HG02798 (cell line): ENCODE results near the gene TOMM6.

Experiments used
- ATAC-seq: cut with Tn5 transposase; IDR thresholded peaks from one replicate; pipeline ENCODE4 v1.9.1; 2021; ENCODE audit warnings: mild to moderate bottlenecking; ENCODE audit not compliant: unreplicated experiment, poor library complexity

TOMM6 gene

DNA sequence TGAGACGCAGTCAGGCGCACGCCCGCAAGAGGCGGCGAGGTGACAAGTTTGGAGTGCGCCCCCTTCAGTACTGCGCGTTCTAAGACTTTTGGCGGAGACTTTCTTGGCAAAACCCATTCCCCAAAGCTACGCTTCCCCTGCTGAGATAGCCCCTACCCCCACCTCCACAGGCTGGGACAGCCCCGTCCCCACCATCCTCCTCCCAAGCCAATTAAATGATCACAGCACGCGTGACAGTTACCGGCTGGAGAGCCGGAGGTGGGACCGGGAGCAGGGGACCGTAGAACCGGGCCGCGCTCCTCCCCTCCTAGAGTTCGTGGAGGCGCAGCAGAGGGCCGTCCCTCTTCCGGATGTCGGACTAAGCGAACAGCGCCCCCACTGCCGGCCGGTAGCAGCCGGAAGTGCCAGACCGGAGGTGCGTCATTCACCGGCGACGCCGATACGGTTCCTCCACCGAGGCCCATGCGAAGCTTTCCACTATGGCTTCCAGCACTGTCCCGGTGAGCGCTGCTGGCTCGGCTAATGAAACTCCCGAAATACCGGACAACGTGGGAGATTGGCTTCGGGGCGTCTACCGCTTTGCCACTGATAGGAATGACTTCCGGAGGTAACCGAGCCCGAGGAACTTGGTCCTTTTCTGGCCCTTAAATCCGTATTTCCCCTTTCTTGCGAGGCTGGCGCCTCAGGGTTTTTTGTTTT lies at the start of gene TOMM6:
TOMM6 (plus strand) TSS at position 476 of the 699 bp plus-strand sequence; CDS start at position 480, 4 bp downstream.
- ATAC-seq: peak; percentile 86

DNA sequence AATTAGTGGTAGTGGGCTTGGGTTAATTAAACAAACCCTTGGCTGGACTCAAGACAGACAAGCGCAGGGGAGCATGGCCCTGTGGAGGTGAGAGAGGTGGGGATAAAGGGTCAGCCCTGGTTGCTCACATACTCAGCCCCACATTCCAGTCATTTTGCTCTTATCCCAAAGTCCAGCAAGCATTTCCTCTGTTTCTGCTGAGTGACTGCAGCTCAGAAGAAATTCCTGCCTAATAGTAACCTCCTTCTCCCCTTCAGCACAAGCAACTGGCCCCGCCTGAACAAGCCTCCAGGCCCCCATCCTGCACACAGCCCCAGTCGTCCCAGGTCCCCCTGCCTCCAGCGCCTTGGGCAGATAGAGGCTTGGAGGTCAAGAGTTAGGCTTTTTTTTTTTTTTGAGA lies 48.5 kb upstream of the TOMM6 start:
- no peak for ATAC-seq

DNA sequence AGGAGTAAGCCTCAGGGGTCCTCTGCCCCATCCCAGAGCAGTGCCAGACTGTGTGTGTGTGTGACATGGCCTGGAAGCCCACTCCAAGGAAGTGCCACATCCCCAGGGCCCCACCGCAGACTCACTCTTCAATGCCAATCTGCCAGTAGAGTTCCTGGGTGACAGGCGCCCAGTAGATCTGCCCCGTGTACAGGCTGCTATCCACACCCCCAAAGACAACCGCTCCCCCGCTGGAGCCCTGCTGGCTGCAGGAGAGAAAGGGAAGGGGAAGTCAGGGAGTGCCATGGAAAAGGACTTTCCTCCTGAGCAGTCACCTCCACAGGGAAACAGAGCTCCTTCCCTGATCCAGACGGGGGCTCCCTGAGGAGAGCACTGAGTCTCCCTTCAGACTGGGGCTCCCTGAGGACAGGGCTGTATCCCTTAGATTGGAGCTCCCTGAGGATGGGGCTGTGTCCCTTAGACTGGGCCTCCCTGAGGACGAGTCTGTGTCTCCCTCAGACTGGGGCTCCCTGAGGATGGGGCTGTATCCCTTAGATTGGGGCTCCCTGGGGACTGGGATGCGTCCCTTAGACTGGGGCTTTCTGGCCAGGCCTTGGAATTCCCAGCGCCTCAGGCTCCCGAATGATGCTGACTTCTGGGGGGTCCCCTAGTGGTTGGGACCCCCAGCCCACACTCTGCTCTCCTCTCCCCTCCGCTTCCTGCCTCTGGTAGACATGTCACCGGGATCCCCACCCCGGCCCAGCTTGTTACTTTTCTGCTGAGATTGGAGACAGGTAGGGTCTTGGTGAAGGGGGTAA lies 46.9 kb upstream of the TOMM6 start:
- no peak for ATAC-seq

DNA sequence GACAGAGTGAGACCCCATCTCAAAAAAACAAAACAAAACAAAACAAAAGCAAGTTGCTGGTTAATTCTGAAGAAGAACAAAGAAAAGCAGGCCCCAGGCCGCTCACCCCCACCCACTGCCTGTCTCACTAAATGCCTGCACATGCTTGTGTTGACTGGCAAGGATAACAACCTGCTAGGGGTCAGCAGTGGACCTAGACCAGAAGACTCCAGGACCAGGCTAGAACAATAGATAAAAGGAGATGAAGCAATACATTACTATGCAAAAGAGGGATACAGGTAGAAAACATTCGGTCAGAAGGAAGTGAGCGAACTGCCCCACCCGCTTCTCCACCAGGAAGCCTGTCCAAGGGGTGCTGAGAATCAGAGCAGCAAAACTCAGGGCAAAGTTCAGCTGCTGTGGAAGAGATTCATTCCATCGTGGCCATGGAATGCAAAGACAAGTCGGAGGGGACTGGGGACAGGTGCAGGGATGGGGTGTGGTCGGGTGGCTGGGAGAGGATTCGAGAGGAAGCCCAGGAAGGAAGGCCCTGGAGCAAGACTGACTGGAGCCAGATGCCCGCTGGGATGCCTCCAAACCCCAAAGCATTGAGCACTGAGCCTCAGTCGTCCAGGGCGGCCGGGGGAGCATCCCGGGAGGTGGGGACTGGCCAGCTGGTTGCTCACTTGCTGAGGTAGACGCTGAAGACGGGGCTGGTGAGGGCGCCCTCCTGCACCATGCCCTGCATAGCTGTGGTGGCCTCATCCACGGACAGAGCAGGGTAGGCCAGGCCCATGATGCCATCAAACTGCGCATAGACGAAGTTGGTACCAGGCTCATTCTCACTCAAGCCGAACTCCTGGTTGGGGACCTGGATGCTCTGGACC lies 45.6 kb upstream of the TOMM6 start:
- ATAC-seq: no peak

DNA sequence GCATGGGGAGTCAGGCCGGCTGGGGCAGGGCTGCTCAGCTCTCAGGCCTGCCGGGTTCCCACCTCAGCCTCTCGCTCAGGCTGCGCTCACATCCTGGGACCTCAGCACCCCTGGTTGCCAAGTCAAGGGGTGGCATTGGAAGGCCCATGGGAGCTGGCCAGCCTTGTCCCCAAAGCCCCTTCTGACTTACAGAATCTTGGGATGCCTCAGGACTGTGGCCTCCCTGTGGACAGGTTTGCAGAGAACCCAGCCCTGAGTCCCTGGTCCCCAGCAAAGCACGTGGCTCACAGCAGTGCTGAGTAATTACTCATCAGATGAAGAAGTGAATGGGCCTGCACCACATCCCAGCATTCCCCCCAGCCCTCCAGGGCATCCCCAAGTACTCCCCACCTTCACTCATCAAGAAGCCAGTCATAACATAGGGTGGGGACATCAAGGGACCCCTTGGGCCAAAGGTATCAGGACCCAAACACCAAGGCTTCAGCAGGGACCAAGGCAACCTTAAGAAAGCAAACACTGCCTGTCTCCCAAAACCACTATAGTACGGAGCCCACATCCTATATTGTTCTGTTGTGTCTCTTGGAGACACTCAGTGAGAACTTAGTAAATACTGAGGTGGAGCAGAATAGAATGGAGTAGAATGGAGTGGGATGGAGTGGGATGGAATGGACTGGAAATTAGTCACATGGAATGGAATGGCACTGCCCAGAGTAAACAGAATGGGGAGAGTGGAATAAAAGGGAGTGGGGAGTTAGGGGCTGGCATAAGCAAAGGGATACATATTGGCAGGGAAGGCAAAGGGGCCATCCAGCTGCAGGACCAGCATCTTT lies 43.9 kb upstream of the TOMM6 start:
- no peak for ATAC-seq

DNA sequence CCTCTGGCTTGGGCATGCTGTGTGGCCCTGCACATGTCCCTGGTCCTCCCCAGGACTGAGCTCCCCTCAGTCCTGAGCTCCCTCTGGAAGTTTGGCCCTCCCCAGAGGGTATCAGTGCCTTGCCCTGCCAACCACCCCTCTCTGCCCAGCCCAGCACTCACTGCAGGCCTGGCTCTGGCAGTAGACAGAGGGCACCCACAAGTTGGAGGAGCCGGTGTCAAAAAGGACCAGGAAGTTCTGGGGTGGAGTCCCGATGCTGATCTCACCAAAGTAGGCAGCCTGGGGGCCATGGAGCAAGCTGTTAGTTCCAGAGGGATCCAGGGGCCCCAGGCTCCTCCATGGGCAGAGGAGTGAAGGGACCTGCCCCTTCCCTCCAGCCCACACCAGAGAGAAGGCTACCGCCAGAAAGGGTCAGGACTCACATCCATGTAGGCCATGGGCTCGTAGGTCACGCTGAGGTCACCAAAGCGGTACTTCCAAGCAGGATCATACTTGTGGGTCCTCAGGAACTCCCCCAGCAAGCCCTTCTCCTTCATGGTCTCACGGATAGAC lies 43.2 kb upstream of the TOMM6 start:
- ATAC-seq: no peak

DNA sequence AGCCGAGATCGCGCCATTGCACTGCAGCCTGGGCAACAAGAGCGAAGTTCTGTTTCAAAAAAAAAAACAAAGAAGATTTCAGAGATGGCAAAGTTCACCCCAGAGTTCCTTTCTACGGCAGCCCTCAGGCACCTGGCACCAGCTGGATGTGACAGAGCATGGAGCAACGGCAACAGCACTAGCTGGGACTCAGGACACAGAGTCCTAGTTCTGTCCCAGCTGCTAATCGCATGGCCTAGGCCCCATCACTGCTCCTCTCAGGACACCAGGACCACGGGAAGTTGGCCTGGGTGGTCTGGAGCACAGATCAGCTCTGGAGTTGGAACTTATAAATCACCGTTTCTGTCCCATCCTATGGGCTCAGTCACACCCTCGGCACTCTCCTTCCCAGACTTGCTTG lies 41.4 kb upstream of the TOMM6 start:
- no peak for ATAC-seq

DNA sequence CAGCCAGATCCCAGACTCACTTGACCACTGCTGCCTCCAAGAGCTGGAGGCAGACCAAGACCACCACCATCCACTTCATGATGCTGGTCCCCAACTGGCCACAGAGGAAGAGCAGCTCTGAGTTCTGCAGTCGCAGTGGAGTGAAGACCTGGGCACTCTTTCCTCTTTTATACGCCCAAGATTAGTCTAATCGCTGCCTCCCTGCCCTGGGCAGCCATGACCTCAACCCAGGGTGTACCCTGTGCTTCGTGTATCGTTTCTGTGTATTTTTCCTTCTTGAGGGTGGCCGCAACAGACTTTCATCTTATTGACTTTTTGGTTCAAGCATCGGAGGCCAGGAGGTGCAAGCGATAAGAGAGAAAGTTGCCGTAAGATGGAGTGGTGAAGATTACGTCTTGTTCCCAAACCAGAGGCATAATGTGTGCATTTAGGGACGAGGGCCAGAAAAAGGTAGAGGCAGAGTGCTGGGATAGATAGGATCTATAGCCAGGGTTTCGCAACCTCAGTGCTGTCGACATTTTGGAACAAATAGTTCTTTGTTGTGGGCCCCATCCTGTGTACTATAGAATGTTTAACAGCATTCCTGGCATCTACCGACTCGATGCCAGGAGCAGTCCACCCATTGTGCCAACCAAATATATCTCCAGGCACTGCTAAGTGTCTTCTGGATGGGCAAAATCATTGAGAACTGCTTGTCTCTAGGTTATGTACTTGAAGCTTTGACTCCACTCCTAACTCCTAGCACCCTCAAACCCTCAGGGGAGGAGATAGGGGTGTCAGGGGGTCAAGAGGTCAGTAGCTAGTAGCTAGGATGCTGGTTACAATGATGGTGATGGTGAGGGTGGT lies 40.0 kb upstream of the TOMM6 start, which contains the start of gene PGC:
PGC (minus strand) TSS at position 142 of the 846 bp plus-strand sequence; CDS start at position 79, 63 bp downstream.
- ATAC-seq: no peak

DNA sequence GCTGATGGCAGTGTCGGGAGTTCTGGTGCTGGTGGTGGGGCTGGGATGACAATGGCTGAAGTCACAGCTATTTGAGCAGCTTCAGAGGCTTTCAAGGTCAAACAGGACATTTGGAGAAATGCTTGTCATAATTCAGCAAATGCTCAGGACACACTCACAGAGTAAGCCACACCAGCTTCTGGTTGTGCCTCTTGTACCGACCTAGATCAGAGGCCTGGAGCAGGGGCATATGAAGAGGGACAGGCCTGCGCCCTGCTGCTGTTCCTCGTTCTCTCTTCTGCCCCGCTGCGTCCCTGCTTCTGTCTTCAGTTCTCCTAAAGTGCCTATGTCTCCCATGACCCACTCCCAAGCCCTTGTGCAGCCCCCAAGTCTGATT lies 39.4 kb upstream of the TOMM6 start:
- ATAC-seq: no peak

DNA sequence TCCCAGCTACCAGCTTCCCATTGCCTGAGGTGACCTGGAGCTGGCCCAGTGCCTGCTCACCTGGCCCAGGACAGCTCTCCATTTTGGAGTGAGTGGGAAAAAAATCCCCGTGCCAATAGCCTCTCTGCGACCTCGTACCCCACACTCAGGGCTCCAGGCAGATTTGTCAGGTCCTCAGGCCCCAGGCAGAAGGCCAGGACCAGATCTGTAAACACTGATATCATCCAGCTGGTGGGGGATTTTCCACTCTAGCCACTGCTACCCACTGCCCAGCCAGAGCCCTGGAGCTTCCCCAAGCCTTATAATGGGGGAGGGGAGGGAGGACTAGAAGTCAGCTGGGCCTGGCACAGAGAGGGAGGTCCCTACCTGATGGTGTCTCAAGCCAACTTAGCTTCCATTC lies 39.0 kb upstream of the TOMM6 start:
- ATAC-seq: no peak

DNA sequence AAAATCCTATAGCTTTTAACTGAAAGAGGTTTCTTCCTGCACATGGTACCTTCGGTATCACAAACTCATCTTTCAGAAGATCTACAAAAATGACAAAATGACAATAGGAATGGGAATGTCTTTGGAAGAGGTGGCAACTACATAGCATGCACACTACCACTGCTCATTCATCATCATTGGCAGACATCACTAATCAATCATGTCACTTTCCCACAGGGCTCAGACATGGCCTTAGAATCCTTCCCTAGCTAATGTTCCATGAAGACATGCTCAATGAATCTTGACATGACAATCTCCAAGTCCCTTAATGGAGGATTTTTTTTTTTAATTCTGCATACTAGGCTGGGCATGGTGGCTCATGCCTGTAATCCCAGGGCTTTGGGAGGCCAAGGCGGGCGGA lies 37.1 kb upstream of the TOMM6 start:
- ATAC-seq: no peak

DNA sequence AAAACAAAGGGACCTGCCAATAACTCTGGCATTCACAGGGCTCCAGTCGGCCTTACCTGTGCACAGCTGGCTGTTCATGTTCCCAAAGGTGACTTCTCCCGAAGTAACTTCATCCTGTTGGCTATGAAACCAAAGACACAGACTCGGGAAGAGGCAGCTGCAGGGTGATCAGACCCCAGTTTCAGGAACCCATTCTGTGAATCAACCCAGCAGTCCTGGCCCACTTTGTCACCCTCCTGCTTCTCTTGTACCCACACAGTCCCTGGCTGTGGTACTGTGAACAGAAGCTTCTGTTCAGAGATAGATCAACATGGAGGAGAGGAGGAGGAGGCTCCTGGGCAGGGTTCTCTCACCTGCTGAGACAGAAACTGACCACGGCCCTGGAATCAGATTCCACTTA lies 31.6 kb upstream of the TOMM6 start:
- ATAC-seq: no peak

DNA sequence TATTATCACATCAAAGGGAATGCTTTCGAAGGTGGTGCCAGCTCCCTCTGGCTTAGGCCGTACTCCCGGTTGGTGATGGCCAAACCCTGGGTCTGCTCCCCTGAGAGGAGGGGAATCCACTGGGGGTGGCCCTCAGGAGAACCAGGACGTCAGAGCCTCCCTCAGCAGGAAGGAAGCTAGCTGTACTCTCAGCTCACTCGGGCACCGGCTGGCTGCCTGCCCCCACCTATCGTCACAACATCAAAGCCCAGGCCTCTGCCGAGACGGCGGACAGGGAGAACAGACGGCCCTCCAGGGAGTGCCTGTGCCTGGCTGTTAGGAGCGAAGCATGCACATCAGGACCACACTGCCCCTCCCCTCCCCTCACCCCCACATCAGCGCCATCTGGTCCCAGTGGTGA lies 31.1 kb upstream of the TOMM6 start:
- ATAC-seq: no peak

DNA sequence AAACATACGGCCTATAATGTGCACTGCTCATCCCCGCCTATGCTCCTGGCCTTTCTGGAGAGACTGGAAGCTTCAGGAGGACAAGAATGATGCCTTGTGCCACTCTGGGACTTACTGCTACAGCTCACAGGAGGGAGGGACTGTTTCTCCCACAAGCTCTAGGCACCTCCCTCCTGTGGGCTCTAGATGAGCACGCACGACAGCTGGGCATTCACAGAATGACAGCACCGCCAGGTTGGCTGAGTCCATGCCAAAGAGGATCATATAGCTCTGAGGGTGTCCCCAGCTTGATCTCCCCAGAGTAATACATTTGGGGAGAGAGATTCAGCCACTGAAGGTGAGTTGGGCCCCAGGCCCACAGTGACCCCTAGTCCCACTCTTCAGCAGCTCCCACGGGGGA lies 30.2 kb upstream of the TOMM6 start:
- ATAC-seq: no peak

DNA sequence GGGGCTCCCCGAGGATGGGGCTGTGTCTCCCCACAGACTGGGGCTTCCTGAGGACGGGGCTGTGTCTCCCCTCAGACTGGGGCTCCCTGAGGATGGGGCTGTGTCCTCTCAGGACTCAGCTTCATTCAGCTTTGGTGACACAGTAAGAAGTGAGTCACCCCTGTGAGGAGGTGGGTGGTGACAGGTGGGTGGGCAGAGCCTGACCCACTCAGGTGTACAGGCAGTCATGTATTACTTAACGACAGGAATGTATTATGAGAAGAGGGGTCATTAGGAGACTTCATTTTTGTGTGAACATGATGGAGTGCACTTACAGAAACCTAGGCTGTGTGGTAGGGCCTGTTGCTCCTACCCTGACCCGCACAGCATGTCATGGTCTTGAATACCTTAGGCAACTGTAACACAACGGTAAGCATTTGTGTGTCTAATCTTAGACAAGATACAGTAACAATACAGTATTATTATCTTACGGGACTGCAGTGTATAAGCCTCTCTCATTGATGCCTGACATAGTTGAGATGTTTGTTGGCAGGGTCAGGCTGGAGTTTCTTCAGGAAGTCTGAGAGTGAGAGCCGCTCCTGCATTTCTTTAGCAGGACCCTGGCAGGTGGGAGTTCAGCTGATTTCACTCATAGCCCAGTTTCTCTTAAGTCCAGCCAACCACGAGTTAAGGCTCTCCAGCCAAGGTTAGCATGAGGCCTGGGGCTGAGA lies 29.4 kb upstream of the TOMM6 start:
- ATAC-seq: no peak

DNA sequence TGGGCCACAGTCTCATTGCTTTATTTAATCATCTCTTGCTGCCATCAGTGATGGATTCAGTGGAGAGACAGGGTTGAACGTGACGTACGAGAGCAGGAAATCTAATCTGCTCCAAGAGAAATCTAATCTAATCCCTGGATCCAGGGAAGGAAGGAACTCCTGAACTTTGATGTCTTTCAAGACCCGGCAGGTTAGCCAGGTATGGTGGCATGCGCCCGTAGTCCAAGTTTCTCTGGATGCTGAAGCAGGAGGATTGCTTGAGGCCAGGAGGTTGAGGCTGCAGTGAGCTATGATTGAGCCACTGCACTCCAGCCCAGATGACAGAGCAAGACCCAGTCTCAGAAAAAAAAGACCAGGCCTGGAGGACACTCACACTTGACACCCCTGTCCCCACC lies 28.9 kb upstream of the TOMM6 start:
- ATAC-seq: no peak

DNA sequence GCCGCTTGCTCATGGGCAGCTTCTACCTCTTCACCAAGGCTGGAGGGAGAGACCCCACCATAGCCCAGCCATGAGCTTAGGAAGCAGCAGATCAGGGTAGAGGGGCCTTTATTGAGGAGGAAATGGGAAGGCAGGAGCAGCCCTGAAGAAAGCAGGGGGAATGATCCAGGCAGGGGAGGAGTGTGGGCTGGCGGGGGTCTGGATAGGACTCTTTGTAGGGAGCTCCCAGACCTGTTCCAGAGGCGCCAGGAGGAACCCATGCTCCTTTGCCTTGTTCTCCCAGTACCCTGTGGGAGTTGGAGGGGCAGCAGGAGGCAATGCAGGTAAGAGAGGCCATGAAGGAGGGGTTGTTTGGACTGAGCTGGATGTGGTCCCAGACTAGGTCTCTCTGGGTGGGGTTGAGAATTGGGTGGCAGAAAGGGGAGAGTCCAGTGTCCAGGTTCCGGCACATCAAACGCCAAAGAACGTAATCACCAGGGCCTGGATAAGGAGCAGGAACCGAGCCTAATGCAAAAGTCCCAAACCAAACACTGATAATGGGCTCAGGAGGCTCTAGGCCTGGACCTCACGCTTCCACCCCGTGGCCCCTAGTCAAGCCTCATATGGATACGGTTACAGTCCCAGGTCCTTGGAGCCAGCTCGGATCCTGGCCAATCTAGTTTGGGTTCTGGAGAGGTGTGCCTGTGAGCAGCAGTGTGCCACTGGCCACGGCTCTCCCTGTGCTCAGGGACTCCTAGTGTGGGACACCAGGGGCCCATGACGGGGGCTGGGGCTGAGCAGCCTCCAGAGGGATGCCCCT lies 28.2 kb upstream of the TOMM6 start:
- ATAC-seq: no peak
